GM21390 (cell line): ENCODE data around the gene TSPAN2.
"Not testable (repeated sequence)": the region's sequence is repeated elsewhere in the genome, so short reads cannot be mapped to it uniquely, and the experiment has no call there.

Experiments
- ATAC-seq: cut with Tn5 transposase; IDR thresholded peaks from one replicate; pipeline ENCODE4 v1.9.1; 2021; ENCODE audit not compliant: unreplicated experiment

TSPAN2 gene

GRCh38 chr1:115041654-115042053, 47.6 kb downstream of the TSPAN2 start:
- no peak for ATAC-seq

DNA sequence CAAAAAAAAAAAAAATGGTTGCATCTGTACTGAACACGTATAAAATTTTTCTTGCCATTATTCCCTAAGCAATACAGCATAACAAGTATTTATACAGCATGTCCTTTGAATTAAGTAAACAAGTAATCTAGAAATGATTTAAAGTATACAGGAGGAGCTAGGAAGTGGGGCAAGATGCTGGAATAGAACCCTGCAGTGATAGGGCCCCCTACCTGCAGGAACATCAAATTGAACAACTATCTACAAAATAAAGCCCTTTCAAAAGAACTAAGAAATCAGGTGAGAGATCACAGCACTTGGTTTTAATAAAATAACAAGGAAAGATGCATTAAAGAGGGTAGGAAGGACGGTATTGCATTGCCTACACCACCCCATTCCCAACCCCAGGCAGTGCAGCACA, 48.8 kb downstream of the TSPAN2 start:
- no peak for ATAC-seq

GRCh38 chr1:115036814-115037507, 52.3 kb downstream of the TSPAN2 start:
- ATAC-seq: no peak

DNA sequence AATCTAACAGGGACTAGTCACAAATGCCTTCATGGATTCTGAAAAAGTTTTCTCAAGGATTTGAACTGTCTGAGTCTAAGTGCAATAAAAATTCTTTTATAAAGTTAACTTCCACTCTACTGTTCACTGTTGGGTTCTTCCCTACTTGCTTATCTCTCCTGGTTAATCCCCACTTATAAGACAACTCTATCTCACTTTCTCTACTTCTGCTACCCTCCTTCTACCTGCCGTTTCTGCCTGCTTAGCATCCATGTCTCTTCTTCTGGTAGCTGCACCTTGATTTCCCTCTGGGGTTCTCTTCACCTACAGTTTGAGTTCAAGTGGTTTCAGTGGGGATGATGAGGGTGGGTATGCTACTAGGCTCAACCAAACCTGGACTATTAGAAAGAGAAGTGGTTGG, 53.7 kb downstream of the TSPAN2 start:
- no peak for ATAC-seq

DNA sequence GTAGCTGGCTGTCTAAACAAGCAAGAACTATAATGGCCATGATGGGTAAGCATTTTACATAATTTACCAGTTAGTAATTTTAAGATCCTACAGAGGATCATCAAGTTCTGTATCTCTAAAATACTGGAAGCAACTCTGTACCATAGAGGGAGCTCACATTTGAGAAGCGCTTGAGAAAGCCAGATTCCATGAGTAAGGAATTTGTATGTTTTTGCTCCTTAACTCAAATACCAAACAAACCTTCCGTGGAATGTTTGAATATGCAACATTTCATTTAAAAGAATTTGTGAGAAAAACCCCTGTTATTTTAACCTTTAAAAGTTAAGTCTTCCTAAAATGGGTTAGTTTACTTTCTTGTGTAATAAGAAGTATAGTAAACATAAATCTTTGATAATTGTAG, 57.7 kb downstream of the TSPAN2 start:
- no peak for ATAC-seq

GRCh38 chr1:115029526-115029925, 59.8 kb downstream of the TSPAN2 start, which contains the start of gene TSHB:
TSS of gene TSHB (plus strand) at chr1:115029826. CDS start at chr1:115033363, 3,537 bp downstream.
- no peak for ATAC-seq

DNA sequence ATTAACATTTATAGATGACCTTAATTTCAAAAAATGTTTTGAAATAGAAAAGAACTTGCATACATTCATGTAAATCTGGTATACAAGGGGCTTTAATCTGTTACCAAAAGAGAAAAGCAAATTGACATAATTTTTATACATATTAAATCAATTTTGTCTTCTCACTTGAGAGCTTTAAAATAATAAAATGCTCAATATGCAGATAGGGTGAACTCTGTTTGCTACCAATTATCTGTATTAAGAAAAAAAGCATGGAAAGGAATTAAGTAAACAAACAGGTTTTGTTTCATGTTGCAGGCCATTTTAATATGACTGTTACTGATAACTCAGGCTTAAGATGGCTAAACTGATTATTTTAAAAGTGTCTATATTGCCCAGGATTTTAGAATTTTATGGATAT, 65.7 kb downstream of the TSPAN2 start:
- ATAC-seq: no peak

GRCh38 chr1:115021145-115021544, 68.2 kb downstream of the TSPAN2 start:
- no peak for ATAC-seq

DNA sequence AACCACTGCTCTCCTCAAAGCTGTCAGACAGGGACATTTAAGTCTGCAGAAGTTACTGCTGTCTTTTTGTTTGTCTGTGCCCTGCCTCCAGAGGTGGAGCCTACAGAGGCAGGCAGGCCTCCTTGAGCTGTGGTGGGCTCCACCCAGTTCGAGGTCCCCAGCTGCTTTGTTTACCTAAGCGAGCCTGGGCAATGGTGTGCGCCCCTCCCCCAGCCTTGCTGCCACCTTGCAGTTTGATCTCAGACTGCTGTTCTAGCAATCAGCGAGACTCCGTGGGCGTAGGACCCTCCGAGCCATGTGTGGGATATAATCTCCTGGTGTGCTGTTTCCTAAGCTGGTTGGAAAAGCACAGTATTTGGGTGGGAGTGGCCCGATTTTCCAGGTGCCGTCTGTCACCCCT, 69.8 kb downstream of the TSPAN2 start:
- not testable (repeated sequence) for ATAC-seq

GRCh38 chr1:115013792-115014191, 75.5 kb downstream of the TSPAN2 start:
- no peak for ATAC-seq

DNA sequence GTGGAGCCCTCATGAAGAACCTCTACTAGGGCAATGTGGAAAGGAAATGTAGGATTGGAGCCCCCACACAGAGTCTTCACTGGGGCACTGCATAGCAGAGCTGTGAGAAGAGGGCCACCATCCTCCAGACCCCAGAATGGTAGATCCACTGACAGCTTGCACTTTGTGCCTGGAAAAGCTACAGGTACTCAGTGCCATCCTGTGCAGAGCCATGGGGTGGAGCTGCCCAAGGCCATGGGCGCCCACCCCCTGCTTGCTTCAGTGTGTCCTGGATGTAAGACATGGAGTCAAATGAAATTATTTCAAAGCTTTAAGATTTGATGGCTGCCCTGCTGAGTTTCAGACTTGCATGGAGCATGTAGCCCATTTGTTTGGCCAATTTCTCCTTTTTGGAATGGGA, 76.9 kb downstream of the TSPAN2 start:
- ATAC-seq: no peak

GRCh38 chr1:115012006-115012405, 77.3 kb downstream of the TSPAN2 start:
- no peak for ATAC-seq

- ATAC-seq: no peak
Observed at GRCh38 chr1:115006191-115006590, 83.1 kb downstream of the TSPAN2 start.
